Skeletal muscle tissue (tissue), 4 donors: ENCODE data around the gene DTX3. TPM values are rescaled to one million over a fixed set of nuclear protein-coding genes. Genes with fewer than 3 reads are reported as not detected.
A peak's percentile ranks its signal among the peaks of the same experiment; 100 is the strongest.

Experiments
- H3K27ac ChIP-seq: one replicate; pipeline ENCODE4 v1.7.0; 2013; ENCODE audit warnings: mild to moderate bottlenecking, low read depth, low read length, inconsistent platforms
- H3K27me3 ChIP-seq, 3 donors: one replicate each; pipeline ENCODE4 v1.7.0; 2013; ENCODE audit warnings: low read length in 3 of 3; ENCODE audit not compliant: control insufficient read depth in 3 of 3, insufficient read depth in 3 of 3
- H3K36me3 ChIP-seq, 3 donors: one replicate each; pipeline ENCODE4 v1.7.0; 2013; ENCODE audit warnings: low read length in 3 of 3; ENCODE audit not compliant: control insufficient read depth in 3 of 3, insufficient read depth in 3 of 3
- H3K4me1 ChIP-seq, 3 donors: one replicate each; pipeline ENCODE4 v1.7.0; 2013; ENCODE audit warnings: low read length in 3 of 3, mild to moderate bottlenecking in 3 of 3; ENCODE audit not compliant: control insufficient read depth in 3 of 3, insufficient read depth in 3 of 3
- H3K4me3 ChIP-seq, 3 donors: one replicate each; pipeline ENCODE4 v1.7.0; 2013; ENCODE audit warnings: low read length in 3 of 3
- H3K9ac ChIP-seq, 3 donors: one replicate each; pipeline ENCODE4 v1.7.0; 2013; ENCODE audit warnings: low read length in 3 of 3, mild to moderate bottlenecking in 3 of 3, moderate library complexity in 2 of 3, low read depth in 1 of 3
- H3K9me3 ChIP-seq, 3 donors: one replicate each; pipeline ENCODE4 v1.7.0; 2013; ENCODE audit warnings: low read length in 3 of 3; ENCODE audit not compliant: control insufficient read depth in 3 of 3
- total RNA-seq: library from RNA; depleted of rRNA; stranded (reverse); fragments of >200 nt; gene quantifications from one replicate; pipeline ENCODE4 v1.2.3, GENCODE V29; 2014
- donor health status: Osteomylitis.

Gene DTX3
- total RNA-seq, 1 donor from 2014 or later: 7.8 TPM

GRCh38 chr12:57604992-57605810 is 577 bp downstream of the DTX3 start:
- Histone ChIP-seq H3K4me3 (peak overlapping the region; percentile 57 to 61 (median 60)), H3K9ac (peak overlapping the region in 2 of 3 donors; percentile 50 to 75), H3K9me3 (no peaks in the 10 kb centered on the region), H3K27me3 (peaks cover 16 to 31% (median 26%) of the 10 kb centered on the region in 3 donors), H3K27ac (peak overlapping the region; percentile 77), H3K4me1 (peaks cover 12 to 20% (median 18%) of the 10 kb centered on the region in 3 donors), H3K36me3 (peaks cover 11 to 25% (median 11%) of the 10 kb centered on the region in 3 donors)

GRCh38 chr12:57605811-57606311 is 1.2 kb downstream of the DTX3 start:
- Histone ChIP-seq H3K9me3 (no peaks in the 10 kb centered on the region), H3K27ac (peak overlapping the region; percentile 77), H3K9ac (peak overlapping the region in 1 of 3 donors; percentile 75), H3K4me1 (peaks cover 16 to 26% (median 24%) of the 10 kb centered on the region in 3 donors), H3K36me3 (peaks cover 6 to 18% (median 8%) of the 10 kb centered on the region in 3 donors), H3K4me3 (peak overlapping the region; percentile 57 to 61 (median 60)), H3K27me3 (peaks cover 16 to 35% (median 33%) of the 10 kb centered on the region in 3 donors)

- Histone ChIP-seq H3K4me1 (peaks cover 18 to 28% (median 26%) of the 10 kb centered on the region in 3 donors), H3K4me3 (no peak overlapping the region), H3K9ac (peak overlapping the region in 1 of 3 donors; percentile 33), H3K27ac (no peak overlapping the region), H3K27me3 (peaks cover 19 to 38% (median 38%) of the 10 kb centered on the region in 3 donors), H3K9me3 (no peaks in the 10 kb centered on the region), H3K36me3 (peaks cover 3 to 13% (median 4%) of the 10 kb centered on the region in 3 donors)
Measured at GRCh38 chr12:57606399-57606798, 1.8 kb downstream of the DTX3 start.

DNA sequence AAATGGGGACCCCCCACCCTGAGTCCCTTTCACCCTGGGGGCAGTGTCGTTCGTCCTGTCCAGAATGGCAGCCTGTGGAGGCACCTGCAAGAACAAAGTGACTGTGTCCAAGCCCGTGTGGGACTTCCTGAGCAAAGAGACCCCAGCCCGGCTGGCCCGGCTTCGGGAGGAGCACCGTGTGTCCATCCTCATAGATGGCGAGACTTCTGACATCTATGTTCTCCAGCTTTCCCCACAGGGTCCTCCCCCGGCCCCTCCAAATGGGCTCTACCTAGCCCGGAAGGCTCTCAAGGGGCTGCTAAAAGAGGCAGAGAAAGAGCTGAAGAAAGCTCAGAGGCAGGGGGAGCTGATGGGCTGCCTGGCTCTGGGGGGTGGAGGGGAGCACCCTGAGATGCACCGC is 2.2 kb downstream of the DTX3 start:
- Histone ChIP-seq H3K27me3 (peaks cover 19 to 38% (median 38%) of the 10 kb centered on the region in 3 donors), H3K27ac (no peak overlapping the region), H3K4me1 (peaks cover 19 to 28% (median 26%) of the 10 kb centered on the region in 3 donors)

GRCh38 chr12:57607958-57608663 is 3.5 kb downstream of the DTX3 start:
- Histone ChIP-seq H3K4me1 (peaks cover 26 to 30% (median 26%) of the 10 kb centered on the region in 3 donors), H3K27ac (peak overlapping the region; percentile 40), H3K27me3 (peaks cover 28 to 51% (median 51%) of the 10 kb centered on the region in 3 donors), H3K36me3 (peaks cover 0 to 3% (median 0%) of the 10 kb centered on the region in 3 donors), H3K9ac (no peak overlapping the region), H3K4me3 (no peak overlapping the region), H3K9me3 (no peaks in the 10 kb centered on the region)

More for the DNA sequence above, 2.2 kb downstream of the DTX3 start:
- peak overlapping the region in 1 of 3 donors; percentile 33 for H3K9ac ChIP-seq
- H3K4me3 ChIP-seq: no peak overlapping the region
- no peaks in the 10 kb centered on the region for H3K9me3 ChIP-seq
- peaks cover 0 to 8% (median 4%) of the 10 kb centered on the region in 3 donors for H3K36me3 ChIP-seq

- no peaks in the 10 kb centered on the region for H3K9me3 ChIP-seq
- H3K4me1 ChIP-seq: peaks cover 26 to 29% (median 27%) of the 10 kb centered on the region in 3 donors
- peak overlapping the region in 1 of 3 donors; percentile 22 for H3K4me3 ChIP-seq
- peak overlapping the region in 1 of 3 donors; percentile 45 for H3K9ac ChIP-seq
- peaks cover 0 to 3% (median 0%) of the 10 kb centered on the region in 3 donors for H3K36me3 ChIP-seq
- peak overlapping the region; percentile 40 for H3K27ac ChIP-seq
- H3K27me3 ChIP-seq: peaks cover 34 to 62% (median 55%) of the 10 kb centered on the region in 3 donors
Measured at GRCh38 chr12:57609101-57609780, 4.6 kb downstream of the DTX3 start.

GRCh38 chr12:57609781-57610553 is 5.3 kb downstream of the DTX3 start:
- Histone ChIP-seq H3K9ac (peak overlapping the region; percentile 43 to 73 (median 45)), H3K9me3 (no peaks in the 10 kb centered on the region), H3K4me3 (peak overlapping the region; percentile 52 to 64 (median 56)), H3K36me3 (peaks cover 0 to 3% (median 2%) of the 10 kb centered on the region in 3 donors), H3K4me1 (peaks cover 21 to 29% (median 23%) of the 10 kb centered on the region in 3 donors), H3K27me3 (peaks cover 29 to 62% (median 61%) of the 10 kb centered on the region in 3 donors), H3K27ac (peak overlapping the region; percentile 66)

DNA sequence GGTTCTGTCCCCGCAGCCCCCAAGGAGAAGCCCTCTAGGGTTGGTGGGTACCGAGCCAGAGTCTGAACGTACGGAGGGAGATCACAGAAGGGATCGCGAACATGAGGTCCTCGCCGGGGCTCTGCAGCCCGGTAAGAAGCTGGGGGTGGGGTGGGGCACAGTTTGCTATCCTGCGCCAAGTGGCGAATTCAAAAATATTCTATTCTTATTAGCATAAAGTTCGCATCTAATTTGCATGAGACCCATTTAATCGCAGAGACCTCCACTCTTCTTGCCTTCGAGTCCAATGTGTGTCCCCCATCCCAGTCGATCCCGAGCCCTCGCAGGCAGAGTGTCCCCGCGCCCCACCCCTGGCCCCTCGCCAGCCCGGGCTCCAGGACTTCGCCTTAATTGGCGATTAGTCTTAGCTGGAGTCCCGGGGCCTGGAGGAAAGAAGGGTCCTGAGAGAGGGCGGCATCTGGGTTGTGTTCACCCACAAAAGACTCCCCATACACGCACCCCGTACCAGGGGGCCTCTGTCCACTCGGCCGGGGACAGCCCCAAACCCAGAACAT is 6.0 kb downstream of the DTX3 start:
- Histone ChIP-seq H3K27ac (peak overlapping the region; percentile 66), H3K9ac (peak overlapping the region; percentile 45 to 73 (median 51)), H3K4me3 (peak overlapping the region; percentile 52 to 64 (median 56)), H3K9me3 (no peaks in the 10 kb centered on the region), H3K4me1 (peaks cover 14 to 24% (median 16%) of the 10 kb centered on the region in 3 donors), H3K36me3 (peaks cover 0 to 5% (median 2%) of the 10 kb centered on the region in 3 donors), H3K27me3 (peaks cover 27 to 61% (median 55%) of the 10 kb centered on the region in 3 donors)
